SKM-1 (cell line): Measurements from ENCODE around the gene THAP4.

ENCODE experiments used
- DNase-seq: peaks from one replicate; lab custom pipeline; 2025; ENCODE audit not compliant: unreplicated experiment; lab: John Stamatoyannopoulos, UW

The THAP4 gene

GRCh38 chr2:241565411-241565810, 71.5 kb downstream of the THAP4 start:
- DNase-seq, result no peak

DNA sequence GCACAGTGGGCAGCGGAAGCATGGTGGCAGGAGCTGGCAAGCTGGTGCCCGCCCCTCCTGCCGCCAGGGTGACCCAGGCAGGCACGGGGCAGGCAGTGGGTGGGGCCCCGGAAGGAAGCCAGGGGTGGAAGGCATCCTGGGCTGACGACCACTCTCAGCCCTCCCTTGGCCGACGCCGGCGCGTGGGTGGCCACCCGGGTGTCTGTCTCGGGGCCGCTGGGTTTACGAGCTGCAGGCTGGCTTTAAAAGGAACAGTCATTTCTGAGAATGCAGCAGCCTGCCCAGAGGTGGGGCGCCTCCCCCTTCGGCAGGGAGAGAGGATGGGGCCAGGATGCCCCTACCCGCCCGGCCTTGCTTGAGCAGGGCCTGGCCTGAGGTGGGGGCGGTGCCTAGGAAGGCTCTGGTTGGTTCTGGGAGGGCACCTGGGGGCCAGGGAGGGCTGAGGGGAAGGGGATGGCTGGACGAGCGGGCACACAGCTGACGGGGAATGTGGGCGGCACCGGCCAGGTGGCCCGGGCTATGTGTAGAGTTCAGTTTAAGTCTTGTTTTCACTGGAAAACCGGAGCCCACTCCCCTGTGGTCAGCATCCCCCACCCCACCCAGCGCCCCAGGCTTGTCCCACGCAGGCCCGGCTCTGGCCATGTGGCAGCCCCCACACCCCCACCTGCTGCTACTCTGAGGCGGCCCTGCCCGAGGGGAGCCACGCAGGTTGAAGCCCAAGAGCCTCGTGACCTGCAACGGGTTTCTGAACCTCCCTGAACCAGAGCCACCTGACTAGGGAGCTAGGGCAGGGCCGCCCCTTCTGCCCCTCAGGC, 72.2 kb downstream of the THAP4 start:
- no peak for DNase-seq

DNA sequence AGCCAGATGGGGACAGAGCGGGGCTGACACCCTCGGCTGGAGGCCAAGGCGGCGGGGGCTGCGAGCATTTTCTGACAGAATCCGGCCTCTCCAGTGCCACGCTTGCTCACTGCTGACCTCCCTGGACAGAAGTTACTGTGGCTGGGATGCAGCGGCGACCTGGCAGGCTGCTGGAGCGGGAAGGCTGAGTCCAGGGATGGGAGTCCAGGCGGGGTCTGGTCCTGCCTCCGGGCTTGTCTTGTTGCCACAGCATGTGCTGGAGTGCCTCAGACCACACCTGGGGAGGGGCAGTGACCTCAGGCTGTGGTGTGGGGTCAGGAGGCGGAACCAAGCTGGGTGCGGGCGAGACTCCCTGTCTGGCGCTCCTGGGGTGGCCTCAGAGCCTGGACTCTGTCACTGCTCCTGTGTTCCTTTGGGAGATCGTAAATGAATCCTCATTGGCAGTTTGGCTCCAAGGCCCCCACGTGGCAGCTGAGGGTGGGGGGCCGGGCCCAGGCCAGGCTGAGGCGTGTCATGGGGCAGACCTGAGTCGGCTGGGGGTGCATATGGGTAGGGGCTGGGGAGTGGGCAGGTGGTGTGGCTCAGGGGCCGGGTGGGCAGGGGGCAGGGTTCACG, 72.9 kb downstream of the THAP4 start:
- no peak for DNase-seq

DNA sequence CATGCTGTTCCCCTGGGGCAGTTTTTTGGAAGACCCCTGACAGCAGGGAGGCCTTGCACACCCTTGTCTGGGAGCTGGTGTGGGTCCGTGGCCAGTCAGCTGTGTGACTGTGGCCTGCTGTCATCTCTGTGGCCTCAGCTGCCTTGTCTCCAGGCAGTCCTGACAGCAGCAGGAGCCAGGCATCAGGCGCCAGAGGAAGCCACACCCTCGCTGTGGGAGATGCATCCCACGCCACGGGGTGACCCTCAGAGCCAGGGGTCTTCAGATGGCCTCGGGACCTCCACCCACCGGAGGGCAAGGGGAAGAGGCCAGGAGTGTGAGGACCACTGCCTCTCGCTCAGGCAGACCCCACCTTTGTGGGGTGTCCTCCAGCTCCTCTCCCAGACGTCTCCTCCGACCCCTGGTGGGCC, 73.4 kb downstream of the THAP4 start:
- DNase-seq, result no peak

DNA sequence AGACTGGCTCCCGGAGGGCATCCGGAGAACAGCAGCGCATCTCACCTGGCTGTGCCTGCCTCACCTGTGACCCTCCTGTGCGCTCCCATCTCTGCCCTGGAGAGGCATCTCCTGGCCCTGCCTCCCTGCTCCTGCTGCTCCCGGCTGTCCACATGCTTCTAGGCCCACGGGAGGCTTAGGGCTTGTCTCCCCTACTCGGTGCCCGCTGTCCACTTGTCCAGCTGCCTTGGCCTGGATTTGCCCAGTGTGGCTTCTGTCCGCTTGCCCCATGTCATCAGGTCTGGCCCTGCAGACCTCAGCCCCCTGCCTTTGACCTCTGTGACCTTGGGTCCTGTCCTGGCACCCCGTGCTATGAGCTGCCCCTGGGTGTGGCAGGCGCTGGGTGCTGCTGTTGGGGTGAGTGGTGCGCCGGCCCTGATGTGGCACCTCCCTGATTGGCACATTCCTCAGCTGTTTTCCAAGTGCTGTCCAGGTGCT, 73.9 kb downstream of the THAP4 start:
- DNase-seq, result no peak

DNA sequence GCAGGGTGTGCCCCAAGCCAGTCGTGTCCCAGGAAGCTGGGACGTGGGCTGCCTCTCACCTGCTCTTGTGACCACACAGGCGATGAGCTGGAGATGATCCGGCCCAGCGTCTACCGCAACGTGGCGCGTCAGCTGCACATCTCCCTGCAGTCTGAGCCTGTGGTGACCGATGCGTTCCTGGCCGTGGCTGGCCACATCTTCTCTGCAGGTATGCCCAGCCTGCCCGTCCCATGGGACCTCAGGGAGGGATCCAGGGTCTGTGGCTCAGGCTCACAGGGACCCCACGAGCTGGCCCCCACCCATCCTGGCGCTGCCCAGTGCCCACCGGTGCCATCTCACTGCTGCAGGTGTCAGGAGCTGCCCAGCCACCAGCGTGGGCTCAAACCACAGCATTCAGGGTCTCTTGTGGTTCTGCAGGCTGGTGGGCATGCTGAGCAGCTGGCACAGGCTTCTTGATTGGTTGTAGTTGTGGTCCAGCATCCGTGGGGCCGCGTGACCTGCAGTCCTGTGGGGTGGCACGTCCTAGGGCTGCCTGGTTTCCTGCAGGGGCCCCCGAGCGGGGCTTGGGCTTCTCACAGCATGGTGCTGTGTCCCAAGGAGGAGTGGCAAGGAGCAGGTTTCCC, 74.6 kb downstream of the THAP4 start:
- no peak for DNase-seq

GRCh38 chr2:241561832-241562231, 75.1 kb downstream of the THAP4 start:
- no peak for DNase-seq

DNA sequence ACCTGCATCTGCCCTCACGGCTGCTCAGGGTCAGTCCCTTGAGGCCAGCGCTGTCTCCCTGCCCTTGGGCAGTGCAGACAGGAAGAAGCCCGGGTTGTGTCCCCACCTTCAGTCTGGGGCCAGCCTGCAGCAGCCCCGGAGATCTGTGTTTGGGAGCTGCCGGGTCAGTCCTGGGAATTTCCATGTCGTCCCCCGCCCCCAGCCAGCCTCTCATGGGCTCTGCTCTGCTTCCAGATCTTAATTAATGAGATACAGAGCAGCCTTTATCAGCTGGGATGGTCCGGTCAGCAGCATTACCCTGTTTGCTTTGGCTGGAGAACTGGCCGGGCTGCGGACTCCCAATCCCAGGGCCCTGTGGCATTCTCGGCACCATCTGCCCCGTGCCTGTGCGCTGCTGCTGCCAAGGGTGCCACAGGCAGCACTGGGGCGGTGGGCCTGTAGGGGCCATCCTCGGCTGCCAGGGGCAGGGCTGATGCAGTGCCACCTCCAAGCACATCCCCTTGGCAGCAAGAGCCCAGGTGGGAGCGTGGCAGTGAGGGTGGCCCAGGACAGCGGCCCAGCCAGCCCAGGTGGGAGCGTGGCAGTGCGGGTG, 76.0 kb downstream of the THAP4 start:
- DNase-seq, result no peak

DNA sequence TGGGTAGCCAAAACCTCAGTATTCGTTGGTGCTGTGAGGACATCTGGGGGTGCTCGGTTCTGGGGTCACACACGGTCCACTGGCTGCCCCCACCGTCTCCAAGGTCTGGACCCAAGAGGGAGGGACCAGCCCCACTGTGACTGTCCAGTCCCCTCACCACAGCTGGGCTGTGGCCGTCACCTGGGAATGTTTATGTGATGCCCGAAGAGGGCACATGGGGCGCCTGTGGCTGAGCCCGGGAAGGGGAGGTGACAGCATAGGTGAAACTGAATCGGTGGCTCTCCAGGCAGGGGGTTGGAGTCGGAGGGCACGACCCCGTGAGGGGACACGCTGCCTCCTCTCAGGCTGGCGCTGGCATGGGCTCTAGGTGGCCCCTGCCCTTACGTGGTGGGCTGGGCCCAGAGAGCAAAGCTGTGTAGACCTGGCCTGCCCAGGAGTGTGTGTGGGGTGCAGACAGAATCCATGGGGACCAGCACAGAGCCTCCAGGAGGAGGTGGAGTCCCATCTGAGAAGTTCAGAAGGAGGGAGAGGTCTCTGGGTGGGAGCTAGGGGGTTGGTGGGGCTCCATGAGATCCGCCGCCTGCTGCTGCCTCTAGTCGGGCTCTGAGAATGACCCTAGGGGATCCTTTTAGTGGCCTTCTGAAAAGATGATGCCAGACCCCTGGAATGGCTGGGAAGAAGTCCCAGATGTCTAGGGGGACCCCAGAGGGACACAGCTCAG, 76.6 kb downstream of the THAP4 start:
- DNase-seq, result no peak

DNA sequence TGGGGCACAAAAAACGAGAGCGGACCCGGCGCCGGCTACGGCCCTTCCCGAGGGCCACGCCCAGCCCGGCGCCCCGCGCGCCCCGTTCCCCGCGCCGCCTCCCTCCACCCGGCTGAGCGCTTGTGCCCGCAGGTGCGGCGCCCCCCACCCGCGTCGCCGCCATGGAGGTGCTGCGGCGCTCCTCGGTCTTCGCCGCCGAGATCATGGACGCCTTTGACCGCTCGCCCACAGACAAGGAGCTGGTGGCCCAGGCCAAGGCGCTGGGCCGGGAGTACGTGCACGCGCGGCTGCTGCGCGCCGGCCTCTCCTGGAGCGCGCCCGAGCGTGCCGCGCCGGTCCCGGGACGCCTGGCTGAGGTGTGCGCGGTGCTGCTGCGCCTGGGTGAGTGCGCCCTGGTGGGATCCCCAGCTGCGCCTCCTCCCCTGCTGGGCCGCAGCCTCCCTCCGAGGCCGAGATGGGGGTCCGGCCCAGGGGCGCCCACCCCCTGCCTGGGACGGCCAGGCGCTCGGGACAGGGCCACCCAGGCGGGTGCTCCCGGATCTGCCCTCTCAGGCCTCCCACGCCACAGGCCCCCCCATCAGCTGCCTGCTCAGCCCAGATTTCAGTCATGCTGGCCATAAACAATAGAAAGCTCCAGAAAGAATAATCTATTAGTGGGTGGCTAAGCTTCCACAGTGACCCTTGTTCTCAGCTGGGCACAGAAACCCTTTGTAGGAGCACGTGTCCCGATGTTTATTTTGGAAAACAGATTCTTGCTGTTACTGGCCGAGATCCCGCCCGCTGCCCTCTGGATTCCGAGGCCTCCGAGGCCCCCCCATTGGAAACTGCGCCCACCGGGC, 77.4 kb downstream of the THAP4 start:
- DNase-seq, result no peak

- DNase-seq, result no peak
These were observed 78.2 kb downstream of the THAP4 start, which contains the start of gene BOK for GRCh38 chr2:241558532-241559322. BOK (plus strand) TSS chr2:241558745; CDS start chr2:241559484, 739 bp downstream.

DNA sequence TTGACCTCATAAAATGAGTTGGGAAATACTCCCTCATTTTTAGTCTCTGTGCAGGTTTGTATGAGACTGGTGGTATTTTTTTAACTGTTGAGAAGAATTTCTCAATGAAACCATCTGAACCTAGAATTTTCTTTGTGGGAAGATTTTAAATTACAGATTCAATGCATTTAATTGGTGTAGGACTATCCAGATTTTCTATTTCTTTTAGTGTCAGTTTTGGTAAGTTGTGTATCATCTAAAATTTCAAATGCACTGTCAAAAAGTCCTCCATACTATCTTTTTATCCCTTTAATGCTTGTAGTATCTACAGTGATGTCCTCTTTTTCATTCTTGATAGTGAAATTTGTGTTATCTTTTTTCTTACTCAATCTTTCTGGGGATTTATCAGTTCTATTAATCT, 80.2 kb downstream of the THAP4 start:
- DNase-seq, result no peak

GRCh38 chr2:241555711-241556110, 81.2 kb downstream of the THAP4 start:
- no peak for DNase-seq

DNA sequence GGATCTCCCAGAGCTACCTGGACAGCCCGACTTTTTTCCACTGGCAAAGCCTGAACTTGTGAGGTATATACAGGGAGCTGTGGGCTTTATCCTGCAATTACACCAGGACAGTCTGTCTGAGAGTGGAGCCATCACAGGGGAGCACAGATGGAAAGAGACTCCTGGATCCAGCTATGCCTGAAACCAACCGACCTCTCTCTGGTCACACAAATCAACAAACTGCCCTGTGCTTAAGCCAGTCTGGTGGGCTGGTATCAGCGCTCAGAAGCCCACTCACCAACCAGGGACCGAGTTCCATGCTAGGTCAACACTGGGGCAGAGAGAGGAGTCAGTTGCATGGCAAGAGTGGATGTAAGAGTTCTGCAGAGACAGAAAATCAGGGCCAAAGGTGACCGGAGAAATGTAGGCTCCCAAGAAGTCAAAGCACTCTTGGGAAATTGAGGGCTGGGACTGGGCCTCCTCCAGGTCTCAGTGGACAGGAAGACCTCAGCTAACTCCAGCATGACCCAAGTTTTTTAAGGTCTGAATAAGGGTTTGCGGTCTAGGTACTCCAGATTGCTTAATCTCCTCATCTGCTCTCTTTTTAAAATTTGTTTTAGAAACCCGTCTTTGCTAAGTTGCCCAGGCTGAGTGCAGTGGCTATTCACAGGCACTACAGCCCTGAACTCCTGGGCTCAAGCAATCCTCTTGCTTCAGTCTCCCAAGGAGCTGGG, 82.2 kb downstream of the THAP4 start:
- DNase-seq, result no peak

DNA sequence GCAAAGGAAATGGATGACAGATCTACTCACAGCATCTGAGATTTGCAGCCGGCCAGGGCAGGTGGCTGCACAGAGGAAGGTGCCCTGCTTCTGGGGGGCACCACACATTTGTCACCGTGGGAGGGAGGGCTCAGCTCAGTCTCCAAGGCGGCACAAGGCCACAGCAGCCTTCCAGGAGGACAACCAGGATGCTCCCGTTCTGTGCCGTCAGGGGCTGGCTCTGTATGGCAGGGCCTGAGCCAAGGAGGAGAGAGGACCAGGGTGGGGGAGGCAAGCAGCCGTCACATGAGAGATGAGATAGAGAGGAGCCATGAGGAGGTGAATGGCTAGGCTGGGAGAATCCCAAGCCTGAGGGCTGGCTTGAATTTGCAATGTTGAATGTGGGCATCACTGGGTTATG, 83.0 kb downstream of the THAP4 start:
- no peak for DNase-seq

GRCh38 chr2:241553512-241553830, 83.5 kb downstream of the THAP4 start:
- DNase-seq, result no peak

GRCh38 chr2:241551998-241552737, 84.8 kb downstream of the THAP4 start:
- no peak for DNase-seq

GRCh38 chr2:241551599-241551997, 85.4 kb downstream of the THAP4 start:
- no peak for DNase-seq
